Esophagus muscularis mucosa (tissue), 4 donors: ENCODE measurements around the gene CENPQ. TPM values are rescaled to one million over a fixed set of nuclear protein-coding genes. Genes with fewer than 3 reads are reported as not detected.

Experiments
- DNase-seq: peaks from one replicate; pipeline ENCODE4 v3.0.0-alpha.2; 2017; ENCODE audit errors: extremely low spot score
- H3K27ac ChIP-seq, 4 donors: fragments of 200-600 bp; sonication (generic); replicated peaks in 1 of 4; 1 replicate in 3 of 4; 2 replicates in 1 of 4; pipeline ENCODE4 v1.5.1; 2016 to 2019; ENCODE audit warnings: mild to moderate bottlenecking in 1 of 4
- H3K27me3 ChIP-seq, 4 donors: fragments of 200-600 bp; sonication (generic); one replicate each; pipeline versions ENCODE4 v1.5.1 to v1.6.0; 2016 to 2019
- H3K36me3 ChIP-seq, 4 donors: fragments of 200-600 bp; sonication (generic); one replicate each; pipeline ENCODE4 v1.5.1; 2016 to 2019
- H3K4me1 ChIP-seq, 4 donors: fragments of 200-600 bp; sonication (generic); one replicate each; pipeline ENCODE4 v1.5.1; 2016 to 2019
- H3K4me3 ChIP-seq, 4 donors: fragments of 200-600 bp; sonication (generic); 1 replicate in 2 of 4; 2 replicates in 2 of 4; pipeline ENCODE4 v1.5.1; 2016 to 2019; ENCODE audit warnings: mild to moderate bottlenecking in 4 of 4, moderate library complexity in 1 of 4
- H3K9me3 ChIP-seq, 4 donors: fragments of 200-600 bp; sonication (generic); 1 replicate in 3 of 4; 2 replicates in 1 of 4; pipeline ENCODE4 v1.5.1; 2016 to 2019
- CTCF ChIP-seq, 3 experiments: fragments of 200-600 bp in 2 of 3; fragments of 450-650 bp in 1 of 3; sonication (generic) in 2 of 3; IDR thresholded peaks; one replicate each; pipeline ENCODE4 v1.5.1; 2017 to 2019; ENCODE audit warnings: antibody characterized with exemption in 3 of 3, mild to moderate bottlenecking in 2 of 3, moderate library complexity in 1 of 3
- EP300 ChIP-seq: sonication (generic); formaldehyde crosslinking; IDR thresholded peaks from one replicate; pipeline ENCODE4 v1.6.1; 2017; ENCODE audit warnings: antibody characterized with exemption
- POLR2A ChIP-seq: fragments of 450-650 bp; IDR thresholded peaks from one replicate; pipeline ENCODE4 v1.6.1; 2017; ENCODE audit warnings: antibody characterized with exemption, moderate library complexity, mild to moderate bottlenecking, low read depth
- POLR2AphosphoS5 ChIP-seq, 2 donors: sonication (generic); formaldehyde crosslinking; IDR thresholded peaks; one replicate each; pipeline ENCODE4 v1.6.1; 2017; ENCODE audit warnings: antibody characterized with exemption in 2 of 2
- WGBS: methylation state at CpG from one replicate; pipeline ENCODE4 v1.1.5; 2018; 5-methylcytosine and 5-hydroxymethylcytosine counted together
- intact Hi-C: fragments of 100-400 bp; cut with DNase I; formaldehyde crosslinking; loops from one replicate; pipeline ENCODE4 v1.15.1; 2023
- total RNA-seq, 4 donors: library from RNA; depleted of rRNA; stranded (reverse); fragments of >200 nt; gene quantifications; one replicate each; pipeline versions ENCODE4 v1.1.0 to v1.2.1, GENCODE V29; 2016

CENPQ gene
- total RNA-seq, 4 donors from 2014 or later: 2.9 to 5.6 (median 4.7) TPM

GRCh38 chr6:49457771-49458170 lies 5.4 kb upstream of the CENPQ start:
- Histone ChIP-seq H3K4me3 (no peak overlapping the region), H3K9me3 (no peaks in the 10 kb centered on the region), H3K4me1 (peaks cover 11 to 36% (median 32%) of the 10 kb centered on the region in 4 donors), H3K27ac (no peak overlapping the region), H3K27me3 (peaks cover 0 to 3% (median 0%) of the 10 kb centered on the region in 4 donors), H3K36me3 (peaks cover 13 to 60% (median 31%) of the 10 kb centered on the region in 4 donors)
- WGBS: 78% methylated on average over 4 of the region's 4 CpGs
- DNase-seq: no peak
- intact Hi-C loops: no loop called here
- TF ChIP-seq EP300 (no peak), POLR2AphosphoS5 (IDR thresholded peaks at IDR 0.05) (no peak), POLR2A (no peak), CTCF (IDR thresholded peaks at IDR 0.05) (no peak)

- no peak for DNase-seq
- WGBS: 53% methylated on average over 3 of the region's 3 CpGs
- Histone ChIP-seq H3K4me3 (peak overlapping the region; percentile 72 to 89 (median 79)), H3K36me3 (peaks cover 0 to 24% (median 12%) of the 10 kb centered on the region in 4 donors), H3K27me3 (peaks cover 0 to 4% (median 0%) of the 10 kb centered on the region in 4 donors), H3K9me3 (no peaks in the 10 kb centered on the region), H3K4me1 (peaks cover 19 to 45% (median 41%) of the 10 kb centered on the region in 4 donors), H3K27ac (peak overlapping the region in 3 of 4 donors; percentile 84 to 93 (median 89))
- TF ChIP-seq POLR2AphosphoS5 (IDR thresholded peaks at IDR 0.05) (no peak), POLR2A (no peak)
- intact Hi-C loops: no loop called here
These were observed 1.1 kb upstream of the CENPQ start for GRCh38 chr6:49462071-49462470.

GRCh38 chr6:49462599-49462926 lies 607 bp upstream of the CENPQ start:
- peaks cover 19 to 45% (median 41%) of the 10 kb centered on the region in 4 donors for H3K4me1 ChIP-seq
- WGBS: 0% methylated on average over 7 of the region's 7 CpGs
- H3K27ac ChIP-seq: peak overlapping the region; percentile 84 to 93 (median 88)
- peaks cover 0 to 4% (median 0%) of the 10 kb centered on the region in 4 donors for H3K27me3 ChIP-seq
- no peak for TF ChIP-seq EP300
- TF ChIP-seq POLR2AphosphoS5 (IDR thresholded peaks at IDR 0.05): no peak
- no peak for TF ChIP-seq CTCF (IDR thresholded peaks at IDR 0.05)
- TF ChIP-seq POLR2A: no peak
- H3K36me3 ChIP-seq: peaks cover 0 to 19% (median 8%) of the 10 kb centered on the region in 4 donors
- no peaks in the 10 kb centered on the region for H3K9me3 ChIP-seq
- DNase-seq: no peak
- peak overlapping the region; percentile 72 to 89 (median 79) for H3K4me3 ChIP-seq
- intact Hi-C loops: no loop called here

- no peaks in the 10 kb centered on the region for H3K9me3 ChIP-seq
- peaks cover 0 to 9% (median 4%) of the 10 kb centered on the region in 4 donors for H3K36me3 ChIP-seq
- no peak for DNase-seq
- TF ChIP-seq POLR2A (no peak), EP300 (no peak), POLR2AphosphoS5 (IDR thresholded peaks at IDR 0.05) (no peak), CTCF (IDR thresholded peaks at IDR 0.05) (no peak)
- H3K4me3 ChIP-seq: peak overlapping the region; percentile 72 to 89 (median 79)
- intact Hi-C loops: no loop called here
- H3K4me1 ChIP-seq: peaks cover 19 to 44% (median 41%) of the 10 kb centered on the region in 4 donors
- H3K27ac ChIP-seq: peak overlapping the region; percentile 84 to 93 (median 88)
- peaks cover 0 to 4% (median 0%) of the 10 kb centered on the region in 4 donors for H3K27me3 ChIP-seq
- WGBS: 1% methylated on average over 4 of the region's 4 CpGs
These were observed 420 bp downstream of the CENPQ start for GRCh38 chr6:49463612-49463967.

GRCh38 chr6:49464691-49465090 lies 1.5 kb downstream of the CENPQ start:
- no peak for DNase-seq
- Histone ChIP-seq H3K27ac (no peak overlapping the region), H3K9me3 (no peaks in the 10 kb centered on the region), H3K4me1 (peaks cover 19 to 39% (median 35%) of the 10 kb centered on the region in 4 donors), H3K4me3 (no peak overlapping the region), H3K27me3 (peaks cover 0 to 4% (median 0%) of the 10 kb centered on the region in 4 donors), H3K36me3 (no peaks in the 10 kb centered on the region)
- 88% methylated on average over 2 of the region's 2 CpGs for WGBS
- TF ChIP-seq POLR2AphosphoS5 (IDR thresholded peaks at IDR 0.05) (no peak), CTCF (IDR thresholded peaks at IDR 0.05) (no peak), EP300 (no peak), POLR2A (no peak)
- intact Hi-C loops: no loop called here
